B cell (primary cell): ENCODE measurements around the gene GPA33. TPM values are rescaled to one million over a fixed set of nuclear protein-coding genes. Genes with fewer than 3 reads are reported as not detected.

ENCODE experiments used
- ATAC-seq: fragments of 200-7000 bp; cut with Tn5 transposase; one replicate; pipeline ENCODE4 v1.10.0; 2021; ENCODE audit warnings: low read depth, mild to moderate bottlenecking, moderate number of reproducible peaks, moderate library complexity
- CTCF ChIA-PET: fragments of 350-600 bp; sonication (Branson Sonifier 250); formaldehyde crosslinking; loops from one replicate; lab custom pipeline; 2021; ENCODE audit warnings: antibody characterized with exemption, inconsistent platforms; lab: Charles Lee
- POLR2A ChIA-PET: fragments of 350-600 bp; sonication (Branson Sonifier 250); formaldehyde crosslinking; loops from one replicate; lab custom pipeline; 2021; ENCODE audit warnings: antibody characterized with exemption; lab: Charles Lee
- DNase-seq: peaks from one replicate; pipeline ENCODE4 v3.0.0; 2013
- H2AFZ ChIP-seq: 2 replicates; pipeline ENCODE4 v1.6.1; 2012; ENCODE audit warnings: mild to moderate bottlenecking, low read depth, low read length; ENCODE audit not compliant: insufficient read depth, poor library complexity, severe bottlenecking
- H3K27ac ChIP-seq, 2 donors: 1 replicate in 1 of 2; 2 replicates in 1 of 2; pipeline ENCODE4 v1.5.1; 2012 to 2013; ENCODE audit warnings: low read length in 2 of 2, mild to moderate bottlenecking in 2 of 2, moderate library complexity in 1 of 2
- H3K27me3 ChIP-seq, 4 experiments: fragments of 200-600 bp in 1 of 4; sonication (generic) in 1 of 4; replicated peaks in 1 of 4; 1 replicate in 2 of 4; 2 replicates in 2 of 4; pipeline versions ENCODE4 v1.6.1 to v1.7.0; 2013 to 2016; ENCODE audit warnings: low read length in 3 of 4, mild to moderate bottlenecking in 2 of 4, mixed read lengths in 1 of 4, moderate library complexity in 1 of 4; ENCODE audit not compliant: insufficient read depth in 4 of 4, control insufficient read depth in 3 of 4; ENCODE audit errors: control extremely low read depth in 1 of 4
- H3K36me3 ChIP-seq, 2 experiments: replicated peaks in 1 of 2; 1 replicate in 1 of 2; 2 replicates in 1 of 2; pipeline versions ENCODE4 v1.6.1 to v1.7.1; 2013; ENCODE audit warnings: low read length in 1 of 2; ENCODE audit not compliant: insufficient read depth in 2 of 2, control insufficient read depth in 1 of 2; ENCODE audit errors: control extremely low read depth in 1 of 2, extremely low read depth in 1 of 2
- H3K4me1 ChIP-seq, 2 donors: fragments of 200-600 bp in 1 of 2; sonication (generic) in 1 of 2; 1 replicate in 1 of 2; 2 replicates in 1 of 2; pipeline versions ENCODE4 v1.5.1 to v1.6.1; 2013 to 2017; ENCODE audit warnings: low read length in 2 of 2; ENCODE audit not compliant: control insufficient read depth in 2 of 2, insufficient read depth in 2 of 2
- H3K4me2 ChIP-seq: replicated peaks from 2 replicates; pipeline ENCODE3; 2012; ENCODE audit warnings: mild to moderate bottlenecking, low read depth, low read length; ENCODE audit not compliant: poor library complexity, severe bottlenecking
- H3K4me3 ChIP-seq, 5 experiments: fragments of 200-600 bp in 1 of 5; sonication (generic) in 1 of 5; 1 replicate in 3 of 5; 2 replicates in 2 of 5; pipeline versions ENCODE4 v1.5.1 to v1.7.0; 2011 to 2016; ENCODE audit warnings: low read length in 4 of 5, mild to moderate bottlenecking in 4 of 5, low read depth in 2 of 5, control low read depth in 1 of 5, moderate library complexity in 1 of 5; ENCODE audit not compliant: insufficient read depth in 1 of 5; ENCODE audit errors: control extremely low read depth in 1 of 5, extremely low read depth in 1 of 5
- H3K79me2 ChIP-seq: fragments of 200-600 bp; sonication (generic); one replicate; pipeline ENCODE4 v1.6.0; 2016; ENCODE audit warnings: low read length; ENCODE audit not compliant: control insufficient read depth, insufficient read depth
- H3K9ac ChIP-seq: fragments of 200-600 bp; sonication (generic); 2 replicates; pipeline ENCODE4 v1.6.1; 2017; ENCODE audit warnings: mild to moderate bottlenecking, low read length, moderate library complexity
- H3K9me3 ChIP-seq, 3 donors: one replicate each; pipeline versions ENCODE4 v1.6.1 to v1.7.1; 2013; ENCODE audit warnings: low read length in 2 of 3; ENCODE audit not compliant: control insufficient read depth in 2 of 3, insufficient read depth in 1 of 3; ENCODE audit errors: control extremely low read depth in 1 of 3
- H4K20me1 ChIP-seq: 2 replicates; pipeline ENCODE4 v1.6.0; 2012; ENCODE audit warnings: mild to moderate bottlenecking, low read length; ENCODE audit not compliant: insufficient read depth, control insufficient read depth, poor library complexity, severe bottlenecking
- H3K27ac Mint-ChIP-seq: one replicate; pipeline ENCODE4 v1.8.0; 2021; ENCODE audit warnings: mixed read lengths
- H3K27me3 Mint-ChIP-seq: one replicate; pipeline ENCODE4 v1.8.0; 2021; ENCODE audit warnings: mixed read lengths
- H3K4me1 Mint-ChIP-seq: one replicate; pipeline ENCODE4 v1.8.0; 2021; ENCODE audit warnings: mixed read lengths
- H3K4me3 Mint-ChIP-seq: one replicate; pipeline ENCODE4 v1.8.0; 2021; ENCODE audit warnings: mixed read lengths
- H3K9me3 Mint-ChIP-seq: one replicate; pipeline ENCODE4 v1.8.0; 2022; ENCODE audit warnings: mixed read lengths; ENCODE audit not compliant: insufficient read depth
- EZH2 ChIP-seq: IDR thresholded peaks from 2 replicates; pipeline ENCODE4 v1.6.1; 2012; ENCODE audit warnings: borderline replicate concordance, low read depth, mild to moderate bottlenecking, moderate library complexity, low read length; ENCODE audit not compliant: insufficient read depth, poor library complexity, severe bottlenecking
- WGBS: methylation state at CpG from one replicate; pipeline ENCODE4 v1.1.5; 2013; ENCODE audit warnings: missing lambda C conversion rate; ENCODE audit not compliant: insufficient coverage; 5-methylcytosine and 5-hydroxymethylcytosine counted together
- intact Hi-C: fragments of 100-400 bp; cut with micrococcal nuclease; formaldehyde crosslinking; loops from one replicate; pipeline ENCODE4 v1.10.0; 2022
- polyA plus RNA-seq: library from polyadenylated mRNA; depleted of rRNA; stranded (reverse); fragments of >200 nt; gene quantifications from 2 replicates; pipeline ENCODE4 v1.2.3, GENCODE V29; 2012
- total RNA-seq, 2 donors: library from RNA; stranded (reverse); fragments of 120-200 nt in 1 of 2; gene quantifications; 1 replicate in 1 of 2; 2 replicates in 1 of 2; pipeline versions ENCODE4 v1.2.3 to v1.2.4, GENCODE V29; 2013 to 2022
- TF ChIP-seq, protein P1 (sequence below): fragments of 200-600 bp; IDR thresholded peaks from one replicate; pipeline ENCODE4 v1.8.0; 2022; ENCODE audit warnings: antibody characterized with exemption, mild to moderate bottlenecking

GPA33 gene
- total and polyA plus RNA-seq, 2 donors (not counting 1 experiment from before 2014, with no cell fraction given) = 0.91 to 2.4 TPM

DNA sequence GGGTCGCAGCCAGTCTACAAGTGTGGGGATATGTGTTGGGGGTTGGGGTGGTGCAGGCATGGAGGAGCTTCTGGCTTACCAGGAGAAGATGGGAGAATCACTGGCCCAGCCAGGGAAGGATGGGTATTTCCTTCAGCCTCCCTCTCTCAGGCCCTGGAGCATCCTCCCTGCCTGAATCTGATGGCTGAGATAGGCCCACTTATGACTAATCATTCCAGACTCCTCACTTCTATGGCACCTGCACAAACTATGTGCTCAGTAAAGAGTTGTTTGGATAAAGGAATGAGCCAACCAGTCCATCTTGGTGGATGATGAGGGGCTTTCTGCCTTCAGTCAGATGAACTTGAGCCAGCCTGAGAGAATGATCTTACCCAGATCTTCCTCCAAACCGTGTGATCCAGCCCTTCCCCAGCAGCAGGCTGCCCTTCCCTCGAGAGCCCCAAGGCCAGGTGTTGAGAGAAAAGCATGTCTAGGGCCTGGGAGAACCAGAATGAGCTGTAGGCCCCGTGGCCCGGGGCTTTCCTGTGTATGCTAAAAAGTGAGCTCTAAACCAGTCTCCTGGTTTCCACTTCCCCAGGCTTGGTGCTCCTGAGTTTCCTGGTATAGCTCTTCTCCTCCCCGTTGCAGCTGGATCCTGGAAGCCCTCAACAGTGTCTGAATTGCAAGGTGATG lies 1.3 kb downstream of the GPA33 start:
- no peaks in the 10 kb centered on the region for H3K9me3 Mint-ChIP-seq
- POLR2A ChIA-PET = no interaction called here
- peak overlapping the region; percentile 37 for H3K27ac Mint-ChIP-seq
- Histone ChIP-seq H3K4me3 (no peak overlapping the region), H3K9ac (no peak overlapping the region), H2AFZ (no peak overlapping the region), H3K4me2 (no peak overlapping the region), H3K9me3 (no peaks in the 10 kb centered on the region), H3K27me3 (no peaks in the 10 kb centered on the region), H3K36me3 (no peaks in the 10 kb centered on the region), H4K20me1 (no peaks in the 10 kb centered on the region), H3K27ac (no peak overlapping the region), H3K79me2 (no peaks in the 10 kb centered on the region), H3K4me1 (peaks cover 17 to 18% of the 10 kb centered on the region in 2 donors)
- H3K27me3 Mint-ChIP-seq = peaks cover 4% of the 10 kb centered on the region
- WGBS = 68% methylated on average over 3 of the region's 6 CpGs
- no peak for TF ChIP-seq EZH2
- TF ChIP-seq, protein P1, sequence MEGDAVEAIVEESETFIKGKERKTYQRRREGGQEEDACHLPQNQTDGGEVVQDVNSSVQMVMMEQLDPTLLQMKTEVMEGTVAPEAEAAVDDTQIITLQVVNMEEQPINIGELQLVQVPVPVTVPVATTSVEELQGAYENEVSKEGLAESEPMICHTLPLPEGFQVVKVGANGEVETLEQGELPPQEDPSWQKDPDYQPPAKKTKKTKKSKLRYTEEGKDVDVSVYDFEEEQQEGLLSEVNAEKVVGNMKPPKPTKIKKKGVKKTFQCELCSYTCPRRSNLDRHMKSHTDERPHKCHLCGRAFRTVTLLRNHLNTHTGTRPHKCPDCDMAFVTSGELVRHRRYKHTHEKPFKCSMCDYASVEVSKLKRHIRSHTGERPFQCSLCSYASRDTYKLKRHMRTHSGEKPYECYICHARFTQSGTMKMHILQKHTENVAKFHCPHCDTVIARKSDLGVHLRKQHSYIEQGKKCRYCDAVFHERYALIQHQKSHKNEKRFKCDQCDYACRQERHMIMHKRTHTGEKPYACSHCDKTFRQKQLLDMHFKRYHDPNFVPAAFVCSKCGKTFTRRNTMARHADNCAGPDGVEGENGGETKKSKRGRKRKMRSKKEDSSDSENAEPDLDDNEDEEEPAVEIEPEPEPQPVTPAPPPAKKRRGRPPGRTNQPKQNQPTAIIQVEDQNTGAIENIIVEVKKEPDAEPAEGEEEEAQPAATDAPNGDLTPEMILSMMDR = no peak
- intact Hi-C loops = no loop called here
- CTCF ChIA-PET = no interaction called here
- no peak overlapping the region for H3K4me3 Mint-ChIP-seq
- ATAC-seq (no peak), DNase-seq (no peak)
- peaks cover 16% of the 10 kb centered on the region for H3K4me1 Mint-ChIP-seq

DNA sequence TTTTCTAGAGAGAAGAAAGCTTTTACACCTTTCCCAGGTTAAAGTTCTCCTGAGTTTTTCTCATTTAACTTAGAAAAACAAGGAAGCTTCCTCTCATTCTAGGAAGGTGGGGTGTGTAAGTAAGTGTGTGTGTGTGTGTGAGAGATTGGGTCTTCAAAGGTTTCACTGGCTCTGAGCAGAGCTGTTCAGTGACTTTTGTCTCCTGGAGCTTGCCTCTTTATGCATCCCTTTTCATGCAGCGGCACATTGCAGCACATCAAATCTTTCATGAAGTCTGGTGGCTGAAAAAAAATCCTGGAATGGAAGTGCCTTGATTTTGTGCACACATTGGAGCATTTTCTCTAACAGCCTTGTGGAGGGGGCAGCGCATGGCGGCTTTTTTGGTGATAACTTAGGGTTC lies 3.4 kb downstream of the GPA33 start:
- no peak for TF ChIP-seq EZH2
- TF ChIP-seq, protein P1 = no peak
- no peak overlapping the region for H3K4me2 ChIP-seq
- CTCF ChIA-PET = no interaction called here
- H3K4me1 ChIP-seq = peaks cover 17 to 18% of the 10 kb centered on the region in 2 donors
- intact Hi-C loops = no loop called here
- no peak overlapping the region for H3K27ac Mint-ChIP-seq
- H2AFZ ChIP-seq = no peak overlapping the region
- no peak overlapping the region for H3K4me3 ChIP-seq
- H3K79me2 ChIP-seq = no peaks in the 10 kb centered on the region
- 100% methylated on average over 1 of the region's 3 CpGs for WGBS
- no peak overlapping the region for H3K9ac ChIP-seq
- H3K36me3 ChIP-seq = no peaks in the 10 kb centered on the region
- POLR2A ChIA-PET = no interaction called here
- H4K20me1 ChIP-seq = no peaks in the 10 kb centered on the region
- DNase-seq (no peak), ATAC-seq (no peak)
- no peak overlapping the region for H3K27ac ChIP-seq
- no peaks in the 10 kb centered on the region for H3K9me3 ChIP-seq
- H3K4me1 Mint-ChIP-seq = peaks cover 16% of the 10 kb centered on the region
- H3K4me3 Mint-ChIP-seq = no peak overlapping the region
- H3K9me3 Mint-ChIP-seq = no peaks in the 10 kb centered on the region
- H3K27me3 Mint-ChIP-seq = no peaks in the 10 kb centered on the region
- H3K27me3 ChIP-seq = peaks cover 0 to 1% (median 0%) of the 10 kb centered on the region in 4 experiments
